Cerebellar nuclear complex (tissue), 1 donor: ENCODE data around the gene LBHD1.
"Not testable (repeated sequence)": the region's sequence is repeated elsewhere in the genome, so short reads cannot be mapped to it uniquely, and the experiment has no call there.

Source experiments
- DNase-seq, 2 experiments: peaks; one replicate each; lab custom pipeline; 2025; lab: John Stamatoyannopoulos, UW

Gene LBHD1

DNA sequence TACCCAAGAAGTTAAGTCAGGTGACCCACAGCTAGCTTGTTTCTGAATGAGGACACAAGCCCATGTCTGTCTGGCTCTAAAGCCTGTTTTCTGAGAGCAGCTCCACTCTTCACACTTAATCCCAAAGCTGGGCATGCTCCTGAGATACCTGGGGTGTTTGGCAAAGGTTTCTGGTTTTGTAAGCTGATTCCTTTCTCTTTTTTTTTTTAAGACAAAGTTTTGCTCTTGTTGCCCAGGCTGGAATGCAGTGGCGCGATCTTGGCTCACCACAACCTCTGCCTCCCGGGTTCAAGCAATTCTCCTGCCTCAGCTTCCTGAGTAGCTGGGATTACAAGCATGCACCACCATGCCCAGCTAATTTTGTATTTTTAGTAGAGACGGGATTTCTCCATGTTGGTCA is 21.6 kb upstream of the LBHD1 start:
- DNase-seq: not testable (repeated sequence)

GRCh38 chr11:62689421-62690183 is 17.5 kb upstream of the LBHD1 start, which contains the start of gene LRRN4CL:
TSS of gene LRRN4CL (minus strand) at chr11:62689530. CDS start at chr11:62688508, 1,022 bp downstream.
- no peak for DNase-seq

DNA sequence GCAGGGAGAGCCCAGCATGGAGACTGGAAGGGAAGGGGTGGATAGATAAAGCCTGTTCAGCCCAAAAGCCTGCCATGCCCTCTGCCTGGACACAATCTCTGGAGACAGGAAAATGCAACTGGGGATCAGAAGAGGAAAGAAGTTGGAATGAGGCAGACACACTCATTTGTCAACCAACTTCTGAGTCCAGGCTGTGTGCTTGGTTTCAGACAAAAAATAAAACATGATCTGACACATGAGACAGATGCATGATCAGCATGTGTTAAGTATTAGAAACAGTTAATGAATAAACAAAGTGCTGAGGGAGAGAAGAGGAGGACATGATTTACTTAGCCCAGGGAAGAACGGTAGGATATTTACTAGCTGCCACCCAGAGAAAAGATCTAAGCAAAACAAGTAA is 16.4 kb upstream of the LBHD1 start:
- DNase-seq: no peak

DNA sequence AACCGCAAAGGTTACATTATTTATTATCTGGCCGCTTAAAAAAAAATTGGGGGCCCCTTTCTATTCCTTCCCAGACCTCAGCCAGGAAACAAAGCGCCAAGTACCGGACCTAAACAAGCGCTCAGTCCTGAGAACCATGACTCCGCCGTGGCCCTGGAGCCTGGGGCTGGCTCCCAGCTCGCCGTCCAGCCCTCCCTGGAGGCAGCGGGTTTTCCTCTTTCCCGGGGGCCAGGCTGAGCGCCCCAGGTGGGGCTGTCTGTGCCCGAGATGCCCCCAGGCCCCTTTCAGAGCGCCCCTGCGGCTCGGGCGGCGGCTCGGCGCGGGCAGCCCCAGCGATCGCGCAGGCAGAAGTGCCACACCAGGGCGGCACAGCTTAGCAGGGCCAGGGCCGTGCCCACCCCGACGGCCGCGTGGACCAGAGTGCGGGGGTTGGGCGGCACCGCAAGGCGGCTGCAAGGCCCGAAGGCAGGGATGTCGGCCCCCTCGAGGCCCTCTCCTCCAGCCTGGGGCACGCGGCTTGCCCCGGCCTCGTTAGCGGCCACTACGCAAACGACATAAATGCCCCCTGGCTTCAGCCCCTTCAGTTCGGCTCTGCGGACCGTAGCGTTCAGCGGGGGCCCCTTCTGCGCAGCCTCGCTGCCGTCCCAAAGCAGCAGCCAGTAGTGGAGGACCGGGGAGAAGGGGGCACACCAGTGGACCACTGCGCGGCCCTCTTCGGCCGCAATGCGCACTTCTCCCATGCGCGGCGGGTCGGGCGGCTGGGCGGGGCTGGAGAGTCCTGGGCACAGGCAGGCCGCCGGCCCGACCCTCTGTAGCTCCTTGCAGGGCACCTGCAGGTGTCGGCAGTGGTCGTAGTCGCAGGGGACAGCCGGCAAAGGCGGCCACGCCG is 15.7 kb upstream of the LBHD1 start:
- DNase-seq: no peak

GRCh38 chr11:62682518-62682917 is 10.5 kb upstream of the LBHD1 start:
- DNase-seq: no peak

DNA sequence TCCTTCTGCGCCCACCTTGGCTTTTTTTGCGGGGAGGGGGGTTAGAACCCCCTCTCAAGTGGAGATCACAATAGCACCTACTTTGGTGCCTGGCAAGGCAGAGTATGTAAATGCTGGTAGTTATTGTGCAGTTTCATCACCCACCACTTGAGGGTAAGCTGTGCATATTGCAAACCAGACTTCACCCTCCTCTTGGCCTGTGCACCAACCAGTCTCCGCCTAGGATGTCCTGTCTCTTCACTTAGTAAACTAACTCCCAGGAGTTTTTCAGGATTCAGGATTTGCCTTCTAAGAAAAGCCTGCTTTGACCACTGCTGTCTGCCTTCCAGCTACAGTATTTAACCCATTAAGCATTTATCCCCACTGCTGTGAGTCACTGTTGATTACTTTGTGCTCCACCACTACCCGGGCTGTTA is 8.8 kb upstream of the LBHD1 start:
- DNase-seq: no peak

GRCh38 chr11:62678770-62679696 is 7.0 kb upstream of the LBHD1 start, which contains the start of gene UBXN1:
TSS of gene UBXN1 (minus strand) at chr11:62679073. CDS start at chr11:62678923, 150 bp downstream.
- peak in 1 of 2 experiments; percentile 42 for DNase-seq

DNA sequence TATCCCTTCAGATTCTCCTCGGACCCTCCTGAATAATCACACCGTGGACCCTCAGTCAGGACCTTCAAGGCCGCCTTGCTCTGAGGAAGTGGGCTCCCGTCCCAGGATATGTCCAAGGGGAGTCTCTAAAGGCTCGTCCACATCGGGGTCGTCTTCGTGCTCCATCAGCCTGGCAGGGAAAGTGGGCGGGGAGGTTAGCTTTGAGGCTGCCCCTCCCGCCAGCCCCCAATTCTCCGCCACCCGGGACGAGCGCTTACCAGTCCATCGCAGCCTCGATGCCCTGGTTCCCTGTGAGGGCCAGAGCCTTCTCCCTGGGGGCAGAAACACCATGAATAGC is 6.3 kb upstream of the LBHD1 start:
- no peak for DNase-seq

DNA sequence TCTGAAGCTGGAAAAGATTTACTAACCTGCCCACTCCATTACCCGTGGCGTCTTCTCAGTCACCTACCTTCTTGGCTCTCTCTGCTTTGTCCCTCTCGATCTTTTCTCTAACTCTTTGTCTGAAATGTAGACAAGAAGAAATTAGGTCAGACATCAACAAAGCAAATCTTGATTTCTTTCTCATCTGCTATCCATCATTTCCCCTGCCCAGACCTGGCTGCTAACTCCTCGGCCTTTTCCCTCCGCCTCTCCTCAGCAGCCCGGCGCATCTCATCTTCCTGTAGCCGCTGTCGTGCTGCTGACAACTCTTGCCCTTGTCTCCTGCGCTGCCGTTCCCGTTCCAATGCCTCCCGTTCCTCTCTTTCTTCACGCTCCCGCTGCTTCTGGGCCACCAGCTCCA is 5.6 kb upstream of the LBHD1 start:
- DNase-seq: no peak

DNA sequence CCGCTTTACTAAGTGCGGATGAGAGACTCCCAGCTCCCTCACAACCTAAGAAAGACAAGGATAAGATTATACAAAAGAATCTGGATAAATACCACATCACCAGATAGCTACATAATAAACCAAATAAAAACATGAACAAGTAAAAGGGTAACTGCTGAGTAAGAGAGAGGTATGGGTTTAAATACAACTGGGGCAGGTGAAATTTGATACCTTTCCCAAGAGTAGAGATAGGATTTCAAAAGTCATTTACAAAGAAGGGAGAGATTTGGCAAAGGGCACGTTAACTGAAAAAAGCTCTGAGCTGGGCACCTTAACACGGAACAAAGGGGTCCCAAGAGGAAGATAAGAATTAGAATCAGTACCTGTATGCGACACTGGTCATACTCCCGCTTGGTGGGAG is 5.1 kb upstream of the LBHD1 start:
- no peak for DNase-seq

- DNase-seq: no peak
Measured at GRCh38 chr11:62676698-62677097, 4.6 kb upstream of the LBHD1 start.

DNA sequence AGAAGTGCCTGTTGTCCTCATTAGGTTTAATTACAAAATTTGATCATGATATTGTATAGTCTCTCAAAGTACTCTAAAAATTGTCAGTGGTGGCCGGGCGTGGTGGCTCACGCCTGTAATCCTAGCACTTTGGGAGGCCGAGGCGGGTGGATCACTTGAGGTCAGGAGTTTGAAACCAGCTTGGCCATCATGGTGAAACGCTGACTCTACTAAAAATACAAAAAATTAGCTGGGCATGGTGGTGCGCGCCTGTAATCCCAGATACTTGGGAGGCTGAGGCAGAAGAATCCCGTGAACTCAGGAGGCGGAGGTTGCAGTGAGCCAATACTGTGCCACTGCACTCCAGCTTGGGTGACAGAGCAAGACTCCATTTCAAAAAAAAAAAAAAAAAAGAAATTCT is 3.3 kb upstream of the LBHD1 start:
- not testable (repeated sequence) for DNase-seq

DNA sequence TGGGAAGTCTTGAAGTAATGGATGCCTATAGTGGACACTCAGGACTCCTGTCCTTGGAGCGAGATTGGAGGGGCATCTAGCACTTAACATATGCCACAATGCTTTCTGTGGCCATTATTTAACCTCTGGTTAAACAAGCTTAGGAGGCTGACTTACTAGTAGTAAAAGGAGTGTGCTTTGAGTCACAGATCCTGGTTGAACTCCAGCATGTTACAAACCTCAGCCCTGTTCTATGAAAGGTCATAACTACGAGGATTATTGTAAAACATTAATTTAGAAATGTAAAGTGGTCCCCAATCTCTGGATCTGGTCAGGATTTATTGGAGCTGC is 1.1 kb upstream of the LBHD1 start:
- DNase-seq: no peak

GRCh38 chr11:62671236-62671607 is 845 bp downstream of the LBHD1 start:
- DNase-seq: no peak

DNA sequence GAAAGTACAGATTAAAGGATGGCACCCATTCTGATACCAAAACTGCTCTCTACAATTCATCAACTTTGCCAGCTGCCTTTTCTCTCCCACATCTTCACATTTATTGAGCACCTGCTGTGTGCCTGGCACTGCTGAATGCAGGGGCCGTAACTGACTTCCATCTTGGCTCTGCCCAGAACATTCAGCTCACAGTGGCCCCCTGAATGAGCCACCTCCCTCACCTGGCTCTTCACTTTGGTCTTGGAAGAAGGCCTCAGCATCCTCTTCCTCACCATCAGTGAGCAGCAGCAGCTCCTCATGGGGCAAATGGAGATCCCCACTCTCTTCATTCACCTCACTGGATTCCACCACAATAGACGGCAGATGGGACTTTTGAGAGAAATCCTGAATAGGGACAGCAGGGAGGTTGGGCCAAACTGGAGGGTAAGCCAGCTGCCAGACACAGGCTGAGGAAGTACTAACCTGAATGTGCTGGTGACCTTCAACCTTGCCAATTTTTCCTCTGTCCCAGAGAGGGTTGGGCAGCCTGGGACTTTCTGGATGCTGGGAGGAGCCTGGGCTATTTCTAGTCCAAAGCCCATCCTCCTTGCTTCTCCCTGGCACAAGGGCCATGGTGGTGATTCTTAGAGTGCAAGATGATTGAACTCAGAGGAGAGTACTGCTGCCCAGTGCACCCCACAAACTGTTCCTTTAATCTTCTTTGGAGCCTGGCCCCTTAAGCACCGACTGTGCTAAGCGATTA is 2.5 kb downstream of the LBHD1 start:
- no peak for DNase-seq

- no peak for DNase-seq
Measured at GRCh38 chr11:62667460-62667859, 4.6 kb downstream of the LBHD1 start.

DNA sequence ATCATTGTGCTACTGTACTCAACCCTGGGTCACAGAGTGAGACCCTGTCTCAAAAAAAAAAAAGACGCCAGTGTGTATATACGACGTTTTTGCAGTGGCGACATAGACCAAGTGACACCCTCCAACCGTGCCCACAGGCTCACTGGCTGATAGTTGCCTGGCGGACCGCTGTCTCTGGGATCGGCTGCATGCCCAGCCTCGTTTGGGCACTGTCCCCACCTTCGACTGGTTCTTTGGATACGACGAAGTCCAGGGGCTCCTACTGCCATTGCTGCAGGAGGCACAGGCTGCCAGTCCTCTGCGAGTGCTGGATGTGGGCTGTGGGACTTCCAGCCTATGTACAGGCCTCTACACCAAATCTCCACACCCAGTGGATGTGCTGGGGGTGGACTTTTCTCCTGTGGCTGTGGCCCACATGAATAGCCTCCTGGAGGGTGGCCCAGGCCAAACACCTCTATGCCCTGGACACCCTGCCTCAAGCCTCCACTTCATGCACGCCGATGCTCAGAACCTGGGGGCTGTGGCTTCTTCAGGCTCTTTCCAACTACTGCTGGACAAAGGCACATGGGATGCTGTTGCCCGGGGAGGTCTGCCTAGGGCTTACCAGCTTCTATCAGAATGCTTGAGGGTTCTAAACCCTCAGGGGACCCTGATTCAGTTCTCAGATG is 5.7 kb downstream of the LBHD1 start:
- DNase-seq: no peak

- DNase-seq: peak in 1 of 2 experiments; percentile 31
Measured at GRCh38 chr11:62665599-62666258, 6.3 kb downstream of the LBHD1 start.

- DNase-seq: peak; percentile 51 to 75
Measured at GRCh38 chr11:62665075-62665598, 6.9 kb downstream of the LBHD1 start, which contains the start of the genes C11orf98 and CSKMT. TSS of gene C11orf98 (minus strand) at chr11:62665210. CDS start at chr11:62665169, 41 bp downstream. TSS of gene CSKMT (plus strand) at chr11:62665312. CDS start at chr11:62665880, 568 bp downstream.
